22Rv1 (cell line): ENCODE data around the gene CACNG8.

Source experiments
- ZFX ChIP-seq: fragments of 450-650 bp; IDR thresholded peaks from 2 replicates; pipeline ENCODE4 v1.6.1; 2017; ENCODE audit warnings: antibody characterized with exemption, borderline replicate concordance
- TF ChIP-seq, protein P1 (sequence below): fragments of 450-650 bp; IDR thresholded peaks from 2 replicates; pipeline ENCODE4 v1.5.1; 2017; ENCODE audit warnings: mild to moderate bottlenecking

DNA sequence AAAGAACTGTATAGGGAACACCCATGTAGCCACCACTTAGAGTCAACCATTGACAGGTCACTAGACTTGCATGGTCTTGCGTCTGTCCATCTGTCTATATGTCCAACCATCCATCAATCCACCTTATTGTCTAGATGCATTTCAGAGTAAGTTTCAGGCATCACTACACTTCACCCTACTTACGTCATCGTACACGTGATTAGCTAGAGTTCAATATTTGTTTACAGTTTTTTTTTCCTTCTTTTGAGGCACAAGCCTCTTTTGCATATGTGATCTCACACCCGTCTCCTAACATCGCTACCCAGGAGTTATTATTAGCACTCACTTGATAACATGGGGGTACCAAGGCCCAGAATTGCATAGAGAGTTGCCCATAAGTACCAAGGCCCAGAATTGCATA is 46.7 kb upstream of the CACNG8 start:
- TF ChIP-seq, protein P1, sequence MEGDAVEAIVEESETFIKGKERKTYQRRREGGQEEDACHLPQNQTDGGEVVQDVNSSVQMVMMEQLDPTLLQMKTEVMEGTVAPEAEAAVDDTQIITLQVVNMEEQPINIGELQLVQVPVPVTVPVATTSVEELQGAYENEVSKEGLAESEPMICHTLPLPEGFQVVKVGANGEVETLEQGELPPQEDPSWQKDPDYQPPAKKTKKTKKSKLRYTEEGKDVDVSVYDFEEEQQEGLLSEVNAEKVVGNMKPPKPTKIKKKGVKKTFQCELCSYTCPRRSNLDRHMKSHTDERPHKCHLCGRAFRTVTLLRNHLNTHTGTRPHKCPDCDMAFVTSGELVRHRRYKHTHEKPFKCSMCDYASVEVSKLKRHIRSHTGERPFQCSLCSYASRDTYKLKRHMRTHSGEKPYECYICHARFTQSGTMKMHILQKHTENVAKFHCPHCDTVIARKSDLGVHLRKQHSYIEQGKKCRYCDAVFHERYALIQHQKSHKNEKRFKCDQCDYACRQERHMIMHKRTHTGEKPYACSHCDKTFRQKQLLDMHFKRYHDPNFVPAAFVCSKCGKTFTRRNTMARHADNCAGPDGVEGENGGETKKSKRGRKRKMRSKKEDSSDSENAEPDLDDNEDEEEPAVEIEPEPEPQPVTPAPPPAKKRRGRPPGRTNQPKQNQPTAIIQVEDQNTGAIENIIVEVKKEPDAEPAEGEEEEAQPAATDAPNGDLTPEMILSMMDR = no peak
- no peak for TF ChIP-seq ZFX
